HEK293 (cell line): Measurements from ENCODE around the gene REC8.

Experiments
- AEBP2 ChIP-seq: fragments of 450-650 bp; formaldehyde crosslinking; IDR thresholded peaks from 2 replicates; pipeline ENCODE4 v1.5.1; 2016; ENCODE audit warnings: missing biosample characterization, missing genetic modification characterization, borderline replicate concordance
- EGR2 ChIP-seq: fragments of 450-650 bp; formaldehyde crosslinking; IDR thresholded peaks from 2 replicates; pipeline ENCODE4 v1.5.1; 2016; ENCODE audit warnings: low read depth, missing biosample characterization, missing genetic modification characterization
- HOXC10 ChIP-seq: sonication (generic); formaldehyde crosslinking; IDR thresholded peaks from 2 replicates; pipeline ENCODE4 v1.8.1; 2023; ENCODE audit warnings: mild to moderate bottlenecking, missing genetic modification reagents
- MEIS1 ChIP-seq: sonication (generic); formaldehyde crosslinking; IDR thresholded peaks from 2 replicates; pipeline ENCODE4 v1.8.1; 2022; ENCODE audit warnings: missing genetic modification reagents, mild to moderate bottlenecking, borderline replicate concordance
- OVOL3 ChIP-seq: fragments of 450-650 bp; formaldehyde crosslinking; IDR thresholded peaks from 2 replicates; pipeline ENCODE4 v1.5.1; 2016; ENCODE audit warnings: missing biosample characterization, missing genetic modification characterization
- SP7 ChIP-seq: fragments of 450-650 bp; formaldehyde crosslinking; IDR thresholded peaks from 2 replicates; pipeline ENCODE4 v1.5.1; 2016; ENCODE audit warnings: missing biosample characterization, missing genetic modification characterization
- WT1 ChIP-seq: fragments of 450-650 bp; formaldehyde crosslinking; IDR thresholded peaks from 2 replicates; pipeline ENCODE4 v1.5.1; 2016; ENCODE audit warnings: missing biosample characterization, missing genetic modification characterization
- ZBTB17 ChIP-seq: fragments of 450-650 bp; formaldehyde crosslinking; IDR thresholded peaks from 2 replicates; pipeline ENCODE4 v1.5.1; 2016; ENCODE audit warnings: missing biosample characterization, missing genetic modification characterization
- ZBTB8A ChIP-seq: fragments of 450-650 bp; formaldehyde crosslinking; IDR thresholded peaks from 2 replicates; pipeline ENCODE4 v1.5.1; 2016; ENCODE audit warnings: missing biosample characterization, missing genetic modification characterization
- ZNF10 ChIP-seq: fragments of 450-650 bp; formaldehyde crosslinking; IDR thresholded peaks from 2 replicates; pipeline ENCODE4 v1.5.1; 2017; ENCODE audit warnings: missing biosample characterization, missing genetic modification characterization
- ZNF148 ChIP-seq: fragments of 450-650 bp; formaldehyde crosslinking; IDR thresholded peaks from 2 replicates; pipeline ENCODE4 v1.5.0; 2017; ENCODE audit warnings: missing biosample characterization, missing genetic modification characterization, borderline replicate concordance
- ZNF16 ChIP-seq: fragments of 450-650 bp; formaldehyde crosslinking; IDR thresholded peaks from 2 replicates; pipeline ENCODE4 v1.5.1; 2016; ENCODE audit warnings: low read depth, missing biosample characterization, missing genetic modification characterization
- ZNF184 ChIP-seq: fragments of 450-650 bp; IDR thresholded peaks from 2 replicates; pipeline ENCODE4 v1.5.1; 2018; ENCODE audit warnings: missing biosample characterization, mild to moderate bottlenecking, missing genetic modification characterization
- ZNF2 ChIP-seq: fragments of 450-650 bp; formaldehyde crosslinking; IDR thresholded peaks from 2 replicates; pipeline ENCODE4 v1.5.1; 2016; ENCODE audit warnings: missing biosample characterization, missing genetic modification characterization
- ZNF266 ChIP-seq: fragments of 450-650 bp; formaldehyde crosslinking; IDR thresholded peaks from 2 replicates; pipeline ENCODE4 v1.5.1; 2016; ENCODE audit warnings: missing biosample characterization, missing genetic modification characterization, low read depth
- ZNF292 ChIP-seq: fragments of 450-650 bp; formaldehyde crosslinking; IDR thresholded peaks from 2 replicates; pipeline ENCODE4 v1.5.1; 2016; ENCODE audit warnings: low read depth, missing biosample characterization, missing genetic modification characterization, borderline replicate concordance
- ZNF324 ChIP-seq: fragments of 450-650 bp; formaldehyde crosslinking; IDR thresholded peaks from 2 replicates; pipeline ENCODE4 v1.5.1; 2016; ENCODE audit warnings: missing biosample characterization, missing genetic modification characterization
- ZNF391 ChIP-seq: fragments of 450-650 bp; formaldehyde crosslinking; IDR thresholded peaks from 2 replicates; pipeline ENCODE4 v1.5.1; 2016; ENCODE audit warnings: low read depth, missing biosample characterization, missing genetic modification characterization, borderline replicate concordance
- ZNF398 ChIP-seq: fragments of 450-650 bp; formaldehyde crosslinking; IDR thresholded peaks from 2 replicates; pipeline ENCODE4 v1.5.1; 2017; ENCODE audit warnings: missing biosample characterization, missing genetic modification characterization
- ZNF585B ChIP-seq: fragments of 450-650 bp; formaldehyde crosslinking; IDR thresholded peaks from 2 replicates; pipeline ENCODE4 v1.5.1; 2016; ENCODE audit warnings: missing biosample characterization, missing genetic modification characterization
- ZNF596 ChIP-seq: fragments of 450-650 bp; IDR thresholded peaks from 2 replicates; pipeline ENCODE4 v1.5.0; 2018; ENCODE audit warnings: missing biosample characterization, mild to moderate bottlenecking, missing genetic modification characterization, moderate library complexity
- ZNF623 ChIP-seq: fragments of 450-650 bp; formaldehyde crosslinking; IDR thresholded peaks from 2 replicates; pipeline ENCODE4 v1.5.1; 2016; ENCODE audit warnings: missing biosample characterization, missing genetic modification characterization
- ZNF626 ChIP-seq: fragments of 450-650 bp; sonication (Bioruptor Pico); formaldehyde crosslinking; IDR thresholded peaks from 2 replicates; pipeline ENCODE4 v1.5.1; 2018; ENCODE audit warnings: missing biosample characterization, missing genetic modification characterization, inconsistent platforms
- ZNF76 ChIP-seq: fragments of 450-650 bp; formaldehyde crosslinking; IDR thresholded peaks from 2 replicates; pipeline ENCODE4; 2016; ENCODE audit warnings: low read depth, missing biosample characterization, missing genetic modification characterization, borderline replicate concordance
- TF ChIP-seq, protein P1 (sequence below): fragments of 450-650 bp; formaldehyde crosslinking; IDR thresholded peaks from 2 replicates; pipeline ENCODE4 v1.5.1; 2017; ENCODE audit warnings: missing biosample characterization, missing genetic modification characterization
- TF ChIP-seq, protein P2 (sequence below): fragments of 450-650 bp; formaldehyde crosslinking; IDR thresholded peaks from 2 replicates; pipeline ENCODE4 v1.5.1; 2016; ENCODE audit warnings: missing biosample characterization, missing genetic modification characterization, low read depth
- TF ChIP-seq, protein P3 (sequence below): fragments of 450-650 bp; formaldehyde crosslinking; IDR thresholded peaks from 2 replicates; pipeline ENCODE4 v1.5.1; 2016; ENCODE audit warnings: missing biosample characterization, missing genetic modification characterization

Gene REC8

GRCh38 chr14:24188251-24189058, 16.6 kb downstream of the REC8 start, which contains the start of gene IPO4 (continued):
- TF ChIP-seq, protein P1, sequence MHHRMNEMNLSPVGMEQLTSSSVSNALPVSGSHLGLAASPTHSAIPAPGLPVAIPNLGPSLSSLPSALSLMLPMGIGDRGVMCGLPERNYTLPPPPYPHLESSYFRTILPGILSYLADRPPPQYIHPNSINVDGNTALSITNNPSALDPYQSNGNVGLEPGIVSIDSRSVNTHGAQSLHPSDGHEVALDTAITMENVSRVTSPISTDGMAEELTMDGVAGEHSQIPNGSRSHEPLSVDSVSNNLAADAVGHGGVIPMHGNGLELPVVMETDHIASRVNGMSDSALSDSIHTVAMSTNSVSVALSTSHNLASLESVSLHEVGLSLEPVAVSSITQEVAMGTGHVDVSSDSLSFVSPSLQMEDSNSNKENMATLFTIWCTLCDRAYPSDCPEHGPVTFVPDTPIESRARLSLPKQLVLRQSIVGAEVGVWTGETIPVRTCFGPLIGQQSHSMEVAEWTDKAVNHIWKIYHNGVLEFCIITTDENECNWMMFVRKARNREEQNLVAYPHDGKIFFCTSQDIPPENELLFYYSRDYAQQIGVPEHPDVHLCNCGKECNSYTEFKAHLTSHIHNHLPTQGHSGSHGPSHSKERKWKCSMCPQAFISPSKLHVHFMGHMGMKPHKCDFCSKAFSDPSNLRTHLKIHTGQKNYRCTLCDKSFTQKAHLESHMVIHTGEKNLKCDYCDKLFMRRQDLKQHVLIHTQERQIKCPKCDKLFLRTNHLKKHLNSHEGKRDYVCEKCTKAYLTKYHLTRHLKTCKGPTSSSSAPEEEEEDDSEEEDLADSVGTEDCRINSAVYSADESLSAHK = no peak; the same call in 1 of the 2 replicates
- no peak for TF ChIP-seq ZNF626 (tag by site-specific recombination)
- peak; percentile 91 for TF ChIP-seq ZNF2 (tag by site-specific recombination)
- no peak for TF ChIP-seq ZNF596
- TF ChIP-seq ZNF266 = no peak
- no peak for TF ChIP-seq MEIS1 (CRISPR knock-in tag)
- TF ChIP-seq ZNF623 (tag by site-specific recombination) = peak; percentile 40; the same call in 1 of the 2 replicates
- TF ChIP-seq, protein P2, sequence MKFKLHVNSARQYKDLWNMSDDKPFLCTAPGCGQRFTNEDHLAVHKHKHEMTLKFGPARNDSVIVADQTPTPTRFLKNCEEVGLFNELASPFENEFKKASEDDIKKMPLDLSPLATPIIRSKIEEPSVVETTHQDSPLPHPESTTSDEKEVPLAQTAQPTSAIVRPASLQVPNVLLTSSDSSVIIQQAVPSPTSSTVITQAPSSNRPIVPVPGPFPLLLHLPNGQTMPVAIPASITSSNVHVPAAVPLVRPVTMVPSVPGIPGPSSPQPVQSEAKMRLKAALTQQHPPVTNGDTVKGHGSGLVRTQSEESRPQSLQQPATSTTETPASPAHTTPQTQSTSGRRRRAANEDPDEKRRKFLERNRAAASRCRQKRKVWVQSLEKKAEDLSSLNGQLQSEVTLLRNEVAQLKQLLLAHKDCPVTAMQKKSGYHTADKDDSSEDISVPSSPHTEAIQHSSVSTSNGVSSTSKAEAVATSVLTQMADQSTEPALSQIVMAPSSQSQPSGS (tag by site-specific recombination) = no peak
- TF ChIP-seq ZNF391 = peak; percentile 95
- TF ChIP-seq ZNF324 (tag by site-specific recombination) = peak; percentile 96
- TF ChIP-seq ZNF76 (tag by site-specific recombination) = peak; percentile 84
- peak; percentile 72 for TF ChIP-seq WT1 (tag by site-specific recombination)
- peak; percentile 57 for TF ChIP-seq EGR2 (tag by site-specific recombination)
- TF ChIP-seq ZNF585B = no peak
- TF ChIP-seq ZBTB17 (tag by site-specific recombination) = peak; percentile 91
- no peak for TF ChIP-seq ZNF16 (tag by site-specific recombination)
- peak; percentile 93 for TF ChIP-seq SP7 (tag by site-specific recombination)
- no peak for TF ChIP-seq ZNF292
- TF ChIP-seq ZNF398 (tag by site-specific recombination) = no peak
- TF ChIP-seq ZNF10 = no peak
- peak; percentile 89; the same call in 1 of the 2 replicates for TF ChIP-seq ZNF184 (tag by site-specific recombination)
- peak; percentile 72 for TF ChIP-seq ZBTB8A (tag by site-specific recombination)
- TF ChIP-seq AEBP2 (tag by site-specific recombination) = no peak
- peak; percentile 73; the same call in 1 of the 2 replicates for TF ChIP-seq OVOL3 (tag by site-specific recombination)
- TF ChIP-seq HOXC10 (CRISPR knock-in tag) = no peak
- peak; percentile 92; the same call in 1 of the 2 replicates for TF ChIP-seq ZNF148 (tag by site-specific recombination)
- TF ChIP-seq, protein P3, sequence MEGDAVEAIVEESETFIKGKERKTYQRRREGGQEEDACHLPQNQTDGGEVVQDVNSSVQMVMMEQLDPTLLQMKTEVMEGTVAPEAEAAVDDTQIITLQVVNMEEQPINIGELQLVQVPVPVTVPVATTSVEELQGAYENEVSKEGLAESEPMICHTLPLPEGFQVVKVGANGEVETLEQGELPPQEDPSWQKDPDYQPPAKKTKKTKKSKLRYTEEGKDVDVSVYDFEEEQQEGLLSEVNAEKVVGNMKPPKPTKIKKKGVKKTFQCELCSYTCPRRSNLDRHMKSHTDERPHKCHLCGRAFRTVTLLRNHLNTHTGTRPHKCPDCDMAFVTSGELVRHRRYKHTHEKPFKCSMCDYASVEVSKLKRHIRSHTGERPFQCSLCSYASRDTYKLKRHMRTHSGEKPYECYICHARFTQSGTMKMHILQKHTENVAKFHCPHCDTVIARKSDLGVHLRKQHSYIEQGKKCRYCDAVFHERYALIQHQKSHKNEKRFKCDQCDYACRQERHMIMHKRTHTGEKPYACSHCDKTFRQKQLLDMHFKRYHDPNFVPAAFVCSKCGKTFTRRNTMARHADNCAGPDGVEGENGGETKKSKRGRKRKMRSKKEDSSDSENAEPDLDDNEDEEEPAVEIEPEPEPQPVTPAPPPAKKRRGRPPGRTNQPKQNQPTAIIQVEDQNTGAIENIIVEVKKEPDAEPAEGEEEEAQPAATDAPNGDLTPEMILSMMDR (tag by site-specific recombination) = no peak; the same call in 1 of the 2 replicates
